Panc1 (cell line): ENCODE data around the gene IQGAP1.

Experiments used
- POLR2AphosphoS5 ChIP-seq: IDR thresholded peaks from 2 replicates; pipeline ENCODE4 v1.6.1; 2012; ENCODE audit warnings: mild to moderate bottlenecking, low read depth, low read length, moderate library complexity
- REST ChIP-seq, 2 experiments: IDR thresholded peaks; 2 replicates each; pipeline ENCODE4 v1.6.1; 2011 to 2012; ENCODE audit warnings: low read depth in 2 of 2, control low read depth in 1 of 2, low read length in 1 of 2, mild to moderate bottlenecking in 1 of 2, moderate library complexity in 1 of 2; ENCODE audit not compliant: insufficient read depth in 1 of 2
- SIN3A ChIP-seq: IDR thresholded peaks from 2 replicates; pipeline ENCODE4 v1.6.1; 2012; ENCODE audit warnings: low read depth, mild to moderate bottlenecking, low read length, moderate library complexity, borderline replicate concordance; ENCODE audit not compliant: insufficient read depth
- TCF7L2 ChIP-seq: IDR thresholded peaks from 2 replicates; pipeline ENCODE4 v1.6.1; 2011; ENCODE audit warnings: mild to moderate bottlenecking, low read depth, low read length, inconsistent platforms
- TF ChIP-seq, protein P1 (sequence below): fragments of 450-650 bp; IDR thresholded peaks from 2 replicates; pipeline ENCODE4 v1.5.1; 2017; ENCODE audit warnings: mild to moderate bottlenecking

DNA sequence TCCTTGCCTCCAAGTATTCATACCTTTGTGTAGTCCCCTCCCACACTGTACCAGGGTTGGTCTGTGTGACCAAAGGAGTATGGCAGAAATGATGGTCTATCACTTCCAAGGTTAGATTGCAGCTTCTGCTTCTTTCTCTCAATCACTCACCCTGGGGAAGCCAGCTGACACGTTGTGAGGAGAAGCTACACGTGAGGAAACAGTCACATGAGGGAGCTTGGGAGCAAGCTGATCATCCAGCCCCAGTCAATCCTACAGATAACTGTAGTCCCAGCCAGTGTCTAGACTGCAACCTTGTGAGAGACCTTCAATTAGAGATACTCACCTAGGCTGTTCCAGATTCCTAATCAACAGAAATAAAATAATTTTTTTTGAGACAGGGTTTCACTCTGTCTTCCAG, 42.2 kb upstream of the IQGAP1 start:
- TF ChIP-seq, protein P1, sequence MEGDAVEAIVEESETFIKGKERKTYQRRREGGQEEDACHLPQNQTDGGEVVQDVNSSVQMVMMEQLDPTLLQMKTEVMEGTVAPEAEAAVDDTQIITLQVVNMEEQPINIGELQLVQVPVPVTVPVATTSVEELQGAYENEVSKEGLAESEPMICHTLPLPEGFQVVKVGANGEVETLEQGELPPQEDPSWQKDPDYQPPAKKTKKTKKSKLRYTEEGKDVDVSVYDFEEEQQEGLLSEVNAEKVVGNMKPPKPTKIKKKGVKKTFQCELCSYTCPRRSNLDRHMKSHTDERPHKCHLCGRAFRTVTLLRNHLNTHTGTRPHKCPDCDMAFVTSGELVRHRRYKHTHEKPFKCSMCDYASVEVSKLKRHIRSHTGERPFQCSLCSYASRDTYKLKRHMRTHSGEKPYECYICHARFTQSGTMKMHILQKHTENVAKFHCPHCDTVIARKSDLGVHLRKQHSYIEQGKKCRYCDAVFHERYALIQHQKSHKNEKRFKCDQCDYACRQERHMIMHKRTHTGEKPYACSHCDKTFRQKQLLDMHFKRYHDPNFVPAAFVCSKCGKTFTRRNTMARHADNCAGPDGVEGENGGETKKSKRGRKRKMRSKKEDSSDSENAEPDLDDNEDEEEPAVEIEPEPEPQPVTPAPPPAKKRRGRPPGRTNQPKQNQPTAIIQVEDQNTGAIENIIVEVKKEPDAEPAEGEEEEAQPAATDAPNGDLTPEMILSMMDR: no peak
- TF ChIP-seq POLR2AphosphoS5 (no peak), REST (IDR thresholded peaks at IDR 0.05; ENCODE audit: insufficient read depth in 1 of 2, low read depth in 2 of 2, low read length in 1 of 2) (no peak), SIN3A (no peak), TCF7L2 (no peak)
